DMS153 treated with DMSO at 0.1 percent for 48 hours (cell line): ENCODE results near the gene C9orf78.

Experiments
- DNase-seq: peaks from one replicate; lab custom pipeline; 2025; ENCODE audit not compliant: unreplicated experiment; lab: John Stamatoyannopoulos, UW

The C9orf78 gene

DNA sequence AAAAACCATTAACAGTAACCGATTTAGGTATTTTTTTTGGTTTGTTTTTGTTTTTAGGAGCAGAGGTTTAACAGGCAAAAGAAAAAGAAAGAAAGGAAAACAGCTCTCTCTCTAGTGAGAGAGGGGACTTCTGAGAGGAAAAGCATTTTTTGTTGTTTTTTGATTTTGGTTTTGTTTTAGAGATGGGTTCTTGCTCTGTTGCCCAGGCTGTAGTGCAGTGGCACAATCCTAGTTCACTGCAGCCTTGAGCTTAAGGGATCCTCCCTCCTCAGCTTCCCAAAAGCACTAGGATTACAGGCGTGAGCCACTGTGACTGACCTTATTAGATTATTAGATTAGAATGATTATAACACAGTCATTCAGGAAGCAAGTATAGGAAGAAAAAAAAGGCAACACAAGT, 10.3 kb upstream of the C9orf78 start:
- no peak for DNase-seq

DNA sequence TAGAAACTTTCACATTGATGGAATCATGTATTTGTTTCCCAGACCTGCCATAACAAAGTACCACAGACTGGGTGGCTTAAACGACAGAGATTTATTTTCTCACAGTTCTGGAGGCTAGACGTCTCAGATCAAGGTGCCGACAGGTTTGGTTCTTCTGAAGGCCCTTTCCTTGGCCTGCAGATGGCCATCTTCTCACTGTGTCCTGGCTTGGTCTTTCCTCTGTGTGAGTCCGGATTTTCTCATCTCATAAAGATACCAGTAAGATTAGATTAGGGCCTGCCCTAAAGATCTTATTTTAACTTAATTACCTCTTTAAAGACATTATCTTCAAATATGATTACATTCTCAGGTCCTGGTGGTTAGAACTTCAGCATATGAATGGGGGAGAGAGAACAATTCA, 6.0 kb upstream of the C9orf78 start:
- no peak for DNase-seq

DNA sequence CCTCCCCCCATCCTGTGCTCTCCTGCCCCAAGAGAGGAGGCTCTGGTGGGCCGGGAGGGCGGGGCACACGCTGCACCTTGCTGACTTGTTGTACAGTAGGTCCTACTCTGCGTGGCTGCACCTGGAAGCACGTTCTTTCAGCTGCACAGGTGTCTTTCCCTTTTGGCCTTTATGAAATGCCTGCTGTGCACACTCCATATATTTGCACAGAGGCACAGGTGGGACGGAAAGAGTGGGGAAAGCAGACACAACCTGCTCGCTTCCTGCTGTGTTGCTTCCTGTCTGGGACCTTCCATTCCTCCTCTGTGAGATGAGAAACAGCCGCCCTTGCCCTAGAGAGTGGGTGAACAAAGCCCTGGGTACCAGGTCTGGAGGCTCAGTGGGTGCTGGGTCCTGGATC, 5.0 kb upstream of the C9orf78 start:
- DNase-seq = peak; percentile 87

DNA sequence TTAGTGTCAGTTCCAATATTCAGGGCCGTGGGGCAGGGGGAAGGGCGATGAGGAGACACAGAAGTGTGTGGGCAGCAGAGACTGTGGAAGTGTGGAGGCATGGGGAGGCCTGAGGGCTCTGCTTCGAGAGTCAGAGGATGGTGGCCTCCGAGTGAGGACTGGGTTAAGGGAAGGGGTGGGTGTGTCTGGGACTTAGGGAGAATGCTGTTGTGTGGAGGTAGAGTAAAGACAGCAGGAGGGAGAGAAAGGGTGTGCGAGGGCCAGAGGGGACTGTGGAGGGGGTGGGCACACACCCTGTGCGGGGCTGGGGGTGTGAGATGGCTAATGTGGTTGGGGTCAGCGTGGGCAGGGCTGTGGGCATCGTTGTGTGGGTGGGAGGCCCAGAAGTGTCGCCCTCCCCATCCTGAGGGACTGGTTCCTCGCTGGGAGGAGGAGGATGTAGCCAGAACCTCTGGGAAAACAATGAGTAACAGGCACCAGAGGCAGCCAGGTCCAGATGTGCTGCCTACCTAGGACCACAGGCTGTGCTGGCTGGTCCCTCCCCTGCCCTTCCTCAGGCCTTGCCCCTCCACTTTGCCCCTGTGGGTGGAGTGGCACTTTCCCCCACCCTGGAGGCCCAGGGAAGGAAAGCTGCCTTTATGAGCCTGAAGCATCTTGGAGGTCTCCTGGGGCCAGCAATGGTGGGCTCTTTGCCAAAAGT, 4.4 kb upstream of the C9orf78 start:
- DNase-seq = no peak

DNA sequence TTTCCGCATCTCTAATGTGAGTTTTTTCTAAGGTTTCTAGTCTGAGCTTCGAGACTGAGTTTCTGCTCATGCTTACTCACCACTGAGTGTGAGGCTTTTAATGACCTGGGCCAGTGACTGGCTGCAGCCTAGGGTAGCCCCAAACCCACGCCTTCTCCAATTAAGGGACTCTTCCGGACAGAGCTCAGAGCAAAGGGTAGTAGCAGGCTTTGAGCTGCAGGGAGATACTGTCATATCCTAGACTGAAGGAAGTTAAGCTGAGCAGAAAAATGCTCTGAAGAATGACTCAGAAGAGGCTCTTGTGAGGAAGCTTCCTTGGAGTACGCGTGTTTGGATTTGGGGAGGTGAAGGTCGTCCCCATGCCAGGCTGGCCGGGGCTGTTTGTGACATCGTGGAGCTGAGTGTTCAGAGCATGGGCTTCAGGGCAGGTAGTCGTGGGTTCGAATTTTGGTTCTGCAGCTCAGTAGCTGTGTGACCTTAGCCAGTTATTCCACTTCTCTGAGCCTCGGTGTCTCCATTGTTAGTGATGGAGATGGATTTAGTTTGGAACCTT, 3.7 kb upstream of the C9orf78 start:
- DNase-seq = no peak

DNA sequence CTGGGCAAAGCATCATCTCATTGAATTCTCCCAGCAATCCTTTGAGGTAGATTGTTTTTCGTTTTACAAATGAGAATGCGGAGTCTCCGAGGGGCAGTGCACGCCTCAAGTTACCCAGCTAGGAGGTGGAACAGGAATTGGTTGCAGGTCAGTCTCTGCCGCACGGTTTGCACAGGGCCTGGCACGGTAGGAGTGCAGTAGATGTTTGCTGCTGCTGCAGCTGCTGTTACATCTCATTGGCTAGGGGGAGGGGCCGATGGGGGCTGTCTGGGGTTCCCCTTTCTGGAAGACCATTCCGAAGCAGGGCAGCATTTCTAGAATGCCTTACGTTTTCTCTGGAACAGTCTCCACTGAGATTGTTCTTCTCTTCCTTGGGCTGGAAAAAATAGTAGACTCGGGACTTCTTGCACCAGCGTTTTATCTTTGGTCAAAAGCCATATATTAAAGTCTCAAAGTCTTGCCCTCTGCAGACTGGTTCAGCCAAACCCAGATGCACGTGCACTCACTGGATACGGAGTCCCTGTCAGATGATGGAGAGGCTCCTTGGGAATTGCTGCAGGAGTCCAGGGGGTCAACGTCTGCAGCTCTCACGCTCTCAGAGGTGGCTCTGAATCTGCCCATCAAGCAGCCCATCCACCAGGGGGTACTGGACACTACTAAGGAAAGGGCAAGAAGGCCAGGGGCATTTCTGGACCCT, 1.4 kb upstream of the C9orf78 start:
- no peak for DNase-seq

DNA sequence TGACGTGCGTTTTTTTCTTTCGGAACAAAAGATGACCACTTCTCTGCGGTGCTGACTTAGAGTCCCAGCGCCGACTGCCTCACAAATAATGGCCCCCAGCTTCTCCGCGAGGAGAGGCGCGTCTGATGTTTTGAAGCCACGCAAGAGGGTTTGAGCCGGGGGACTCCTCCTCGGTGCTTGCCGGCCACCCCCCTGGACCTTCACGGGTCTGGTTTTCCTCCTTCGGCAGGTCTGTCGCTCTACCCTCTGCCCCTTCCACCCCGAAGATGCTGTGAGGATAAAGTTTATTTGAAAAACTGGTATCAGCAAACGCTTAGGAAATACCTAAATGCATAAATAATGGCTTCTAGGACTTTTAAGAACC, 767 bp upstream of the C9orf78 start:
- DNase-seq = no peak

DNA sequence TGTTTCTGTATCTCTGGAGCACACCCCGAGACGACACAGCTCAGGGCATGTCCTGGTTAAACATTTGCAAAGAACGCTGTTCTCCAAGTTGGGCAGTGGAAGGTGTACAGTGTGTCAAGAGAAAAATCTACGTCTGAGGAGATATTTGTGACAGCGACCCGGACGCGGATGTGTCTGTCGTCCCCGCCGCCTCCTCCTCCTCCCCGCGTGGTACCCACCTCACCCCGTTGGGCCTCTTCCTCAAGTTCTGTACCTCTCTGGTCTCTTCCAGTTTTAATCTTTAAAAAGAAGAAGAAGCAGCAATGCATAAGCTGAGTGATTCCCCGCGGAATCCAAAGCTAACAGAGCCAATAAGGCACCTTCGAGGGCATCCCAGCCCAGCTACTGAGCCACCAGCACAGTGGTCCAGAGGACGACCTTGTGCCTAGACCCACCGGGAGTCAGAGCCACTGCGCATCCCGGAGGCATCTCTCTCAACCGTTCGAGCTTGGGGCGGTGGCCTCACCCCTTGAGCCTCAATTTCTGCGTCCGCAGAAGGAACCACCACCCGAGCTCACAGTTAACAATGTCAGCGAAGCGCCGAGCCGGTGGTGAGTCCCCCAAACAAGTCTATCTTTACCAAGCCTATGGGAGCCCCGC, 467 bp downstream of the C9orf78 start:
- DNase-seq = no peak

DNA sequence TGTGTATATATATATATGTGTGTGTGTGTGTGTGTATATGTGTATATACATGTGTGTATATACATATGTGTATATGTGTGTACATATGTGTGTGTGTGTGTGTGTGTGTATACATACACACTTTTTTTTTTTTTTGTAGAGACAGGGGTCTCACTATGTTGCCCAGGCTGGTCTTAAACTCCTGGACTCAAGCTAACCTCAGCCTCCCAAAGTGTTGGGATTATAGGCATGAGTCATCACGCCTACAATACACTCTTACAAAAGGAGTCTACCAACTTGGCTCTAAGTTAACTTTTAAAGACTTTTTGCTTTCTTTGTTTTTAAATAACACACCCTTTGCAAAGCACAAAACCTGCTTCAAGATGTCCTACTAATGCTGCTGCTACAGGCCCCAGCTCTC, 2.1 kb downstream of the C9orf78 start:
- no peak for DNase-seq

DNA sequence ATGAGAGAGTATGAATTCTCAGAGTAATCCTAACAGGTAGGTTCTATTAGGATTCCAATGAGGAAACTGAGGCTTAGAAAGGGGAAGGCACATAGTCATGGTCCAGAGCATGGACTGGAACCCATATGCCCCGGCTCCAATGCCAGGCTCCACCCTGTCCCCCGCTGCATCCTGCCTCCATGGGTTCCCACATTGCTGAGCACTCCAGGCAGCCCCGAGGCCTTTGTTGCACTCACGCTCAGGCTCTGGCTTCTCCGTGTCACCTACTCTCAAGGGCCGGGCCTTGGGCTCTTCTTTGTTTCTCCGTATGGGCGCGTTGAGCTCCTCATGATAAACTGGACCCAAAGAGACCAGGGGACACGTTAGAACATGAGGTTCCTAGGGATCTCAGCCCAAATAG, 6.1 kb downstream of the C9orf78 start:
- no peak for DNase-seq

DNA sequence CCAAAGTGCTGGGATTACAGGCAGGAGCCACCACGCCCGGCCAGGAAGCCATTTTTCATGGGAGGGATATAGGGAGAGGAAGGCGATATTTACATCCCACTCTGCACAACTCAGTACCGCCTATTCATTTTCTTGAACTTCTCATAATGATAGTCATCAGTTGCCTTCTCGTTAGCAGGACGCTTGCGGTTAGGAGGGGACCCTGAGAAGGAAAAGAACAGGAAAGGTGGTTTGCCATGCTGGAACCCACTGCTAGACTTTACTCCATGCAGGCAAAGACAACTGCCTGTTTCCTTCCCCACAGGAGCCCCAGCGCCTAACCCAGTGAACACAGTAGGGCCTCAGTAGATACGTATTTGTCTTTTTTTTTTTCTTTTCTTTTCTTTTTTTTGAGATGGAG, 7.0 kb downstream of the C9orf78 start:
- DNase-seq = no peak

DNA sequence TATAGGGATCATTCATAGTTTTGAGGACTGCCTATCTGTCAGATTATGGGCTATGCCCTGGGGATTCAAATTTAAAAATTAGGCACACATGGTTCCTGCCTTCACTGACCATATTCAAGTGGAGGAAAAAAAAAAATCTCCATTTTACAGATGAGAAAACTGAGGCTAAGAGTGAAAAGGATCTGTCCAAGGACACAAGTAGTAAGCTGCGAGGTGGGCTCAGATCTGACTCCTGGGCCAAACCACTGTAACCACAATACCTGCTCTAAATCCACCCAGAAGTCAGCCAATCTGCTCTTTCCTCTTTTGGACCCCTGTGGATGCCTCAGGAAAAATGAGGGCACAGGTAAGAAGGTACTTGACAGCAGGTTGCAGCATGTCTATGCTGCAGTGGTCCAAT, 8.3 kb downstream of the C9orf78 start:
- DNase-seq = no peak

DNA sequence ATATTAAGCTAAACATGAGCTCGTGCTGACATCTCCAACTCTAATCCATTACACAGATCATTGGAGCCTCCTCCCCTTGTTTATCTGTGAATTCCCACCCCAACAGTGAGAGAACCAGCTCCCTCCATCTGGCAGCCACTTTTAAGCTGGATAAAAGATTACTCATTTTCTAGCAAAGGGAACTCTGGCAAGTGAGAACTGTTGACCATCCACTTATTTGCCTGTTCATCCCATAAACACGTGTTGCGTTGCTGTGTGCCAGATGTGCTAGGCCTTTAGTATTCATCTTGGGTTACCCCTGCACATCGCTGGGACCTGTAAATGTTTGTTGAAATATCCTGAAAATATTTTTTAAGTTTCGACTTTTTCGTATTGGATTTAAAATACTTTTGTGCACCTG, 8.7 kb downstream of the C9orf78 start:
- no peak for DNase-seq

DNA sequence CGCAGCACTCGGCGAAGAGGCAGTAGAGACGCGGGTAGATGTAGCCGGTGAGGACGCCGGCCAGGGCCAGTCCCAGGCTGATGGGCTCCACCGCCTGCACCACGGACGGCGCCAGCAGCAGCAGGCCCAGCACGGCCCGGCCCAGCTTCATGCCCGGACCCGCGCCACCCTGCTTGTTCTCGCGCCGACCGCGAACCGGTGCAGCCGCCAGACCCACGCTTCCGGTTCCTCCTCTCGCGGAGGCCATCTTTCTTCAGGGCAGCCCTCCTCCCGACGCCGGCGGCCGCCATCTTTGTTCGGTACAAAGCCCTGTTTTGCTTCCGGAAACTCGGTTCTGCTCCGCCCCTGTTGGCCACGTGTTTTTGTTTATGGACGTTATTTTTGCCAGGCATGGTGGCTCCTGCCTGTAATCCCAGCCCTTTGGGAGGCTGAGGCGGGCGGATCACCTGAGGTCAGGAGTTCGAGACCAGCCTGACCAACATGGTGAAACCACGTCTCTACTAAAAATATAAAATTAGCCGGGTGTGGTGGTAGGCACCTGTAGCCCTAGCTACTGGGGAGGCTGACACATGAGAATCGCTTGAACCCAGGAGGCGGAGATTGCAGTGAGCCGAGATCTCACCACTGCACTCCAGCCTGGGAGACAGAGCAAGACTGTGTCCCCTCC, 11.0 kb downstream of the C9orf78 start, which contains the start of gene TOR1A:
TOR1A (minus strand) TSS at position 202 of the 667 bp plus-strand sequence; CDS start at position 151, 51 bp downstream.
- DNase-seq = peak; percentile 87

DNA sequence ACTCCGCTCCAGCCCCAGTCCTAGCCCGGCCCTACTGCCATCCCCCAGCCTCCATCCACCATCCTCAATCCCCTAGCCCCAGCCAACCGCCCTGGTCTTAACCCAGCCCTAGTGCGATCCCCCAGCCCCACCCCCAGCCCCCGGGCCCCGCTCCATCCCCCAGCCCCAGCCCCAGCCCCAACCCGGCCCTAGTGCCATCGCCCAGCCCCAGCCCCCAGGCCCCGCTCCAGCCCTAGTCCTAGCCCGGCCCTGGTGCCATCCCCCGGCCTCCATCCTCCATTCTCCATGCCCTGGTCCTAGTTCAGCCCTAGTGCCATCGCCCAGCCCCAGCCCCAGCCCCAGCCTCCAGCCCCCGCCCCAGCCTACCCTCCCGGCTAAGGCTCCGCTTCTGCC, 11.5 kb downstream of the C9orf78 start:
- no peak for DNase-seq

DNA sequence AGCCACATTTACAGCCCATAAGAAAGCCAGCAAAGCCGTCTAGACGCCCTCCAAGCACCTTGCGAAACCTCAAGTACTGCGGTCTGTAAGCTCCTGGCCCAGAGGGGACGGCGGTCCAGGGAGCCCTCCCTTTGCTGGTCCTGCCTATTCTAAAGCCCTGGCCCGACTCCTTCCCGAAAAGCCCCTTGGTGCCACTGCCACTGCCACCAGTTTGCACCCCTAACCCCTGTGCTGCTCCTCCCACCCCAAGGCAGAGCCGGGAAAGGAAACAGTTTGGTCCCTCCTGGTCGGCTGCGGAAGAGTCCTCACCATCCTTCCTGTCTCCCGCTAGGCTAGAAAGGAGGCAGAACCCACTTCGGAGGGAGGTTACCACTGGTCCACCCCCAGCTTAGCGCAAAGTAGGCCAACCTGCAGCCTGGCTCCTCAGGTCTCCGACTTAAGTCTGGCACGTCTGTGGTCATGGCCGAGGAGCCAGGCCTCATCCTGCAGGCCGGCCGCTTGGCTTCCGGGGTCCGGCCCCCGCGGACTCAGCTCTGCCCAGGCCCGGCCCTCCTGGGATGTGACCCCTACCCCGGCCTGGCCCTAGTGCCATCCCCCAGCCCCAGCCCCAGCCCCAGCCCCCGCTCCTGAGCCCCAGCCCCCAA, 12.1 kb downstream of the C9orf78 start:
- no peak for DNase-seq

DNA sequence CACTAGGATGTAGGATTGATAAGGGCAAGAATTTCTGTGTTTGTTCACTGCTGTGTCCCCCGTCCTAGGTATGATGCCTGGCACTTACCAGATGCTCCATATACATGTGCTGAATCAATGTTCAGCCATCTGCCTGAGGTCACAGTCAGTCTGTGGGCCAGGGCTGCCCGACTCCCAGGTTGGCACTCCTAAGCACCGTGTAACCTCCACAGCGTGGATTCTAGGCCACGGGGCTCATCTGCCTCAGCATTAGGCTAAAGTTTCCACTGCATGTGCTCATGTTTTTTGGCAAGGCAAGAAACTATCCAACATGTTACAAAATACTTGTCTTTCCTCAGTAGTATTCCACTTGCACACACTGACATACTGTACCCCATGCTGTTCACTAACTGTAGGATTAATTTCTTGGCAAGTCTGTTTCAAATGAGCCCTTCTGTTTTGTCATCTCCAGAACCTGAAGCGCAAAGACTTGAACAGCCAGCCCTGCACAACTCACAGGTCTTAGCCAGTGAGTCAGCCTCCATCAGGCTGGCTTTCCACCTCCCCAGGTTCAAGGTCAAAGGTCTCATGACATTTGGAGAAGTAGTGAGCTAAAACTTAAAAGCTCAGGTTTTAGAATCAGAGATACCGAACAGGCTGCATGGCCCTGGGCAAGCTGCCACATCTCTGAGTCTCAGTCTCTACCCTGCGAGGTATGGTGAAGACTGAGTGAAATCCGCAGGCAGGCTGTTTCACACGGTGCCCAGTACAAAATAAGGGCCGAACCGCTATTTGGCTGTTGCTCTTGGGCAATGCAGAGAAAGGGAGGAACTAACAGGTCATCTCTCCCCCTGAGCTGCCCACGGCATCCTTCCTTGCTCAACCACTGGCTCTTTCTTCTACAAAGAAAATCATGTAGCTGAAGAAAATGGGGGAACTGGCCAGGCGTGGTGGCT, 18.3 kb downstream of the C9orf78 start:
- no peak for DNase-seq

DNA sequence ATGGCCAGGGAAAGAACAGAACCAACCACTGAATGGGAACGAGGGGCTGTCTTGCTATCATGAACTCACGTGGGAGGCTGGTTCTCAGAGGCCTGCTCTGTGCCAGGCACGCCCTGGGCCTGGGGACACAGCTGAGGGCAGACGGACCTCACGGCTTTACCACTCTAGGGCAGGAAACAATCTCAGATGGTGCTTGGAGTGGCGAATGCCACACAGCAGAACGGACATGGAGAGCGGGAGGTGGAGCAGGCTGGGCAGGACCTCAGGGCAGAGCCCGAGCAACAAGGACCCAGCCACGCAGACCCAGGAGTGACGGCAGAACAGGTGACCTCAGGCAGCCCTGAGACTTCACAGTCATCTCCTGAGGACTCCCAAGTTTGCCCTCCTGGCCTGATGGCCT, 19.8 kb downstream of the C9orf78 start:
- DNase-seq = no peak

DNA sequence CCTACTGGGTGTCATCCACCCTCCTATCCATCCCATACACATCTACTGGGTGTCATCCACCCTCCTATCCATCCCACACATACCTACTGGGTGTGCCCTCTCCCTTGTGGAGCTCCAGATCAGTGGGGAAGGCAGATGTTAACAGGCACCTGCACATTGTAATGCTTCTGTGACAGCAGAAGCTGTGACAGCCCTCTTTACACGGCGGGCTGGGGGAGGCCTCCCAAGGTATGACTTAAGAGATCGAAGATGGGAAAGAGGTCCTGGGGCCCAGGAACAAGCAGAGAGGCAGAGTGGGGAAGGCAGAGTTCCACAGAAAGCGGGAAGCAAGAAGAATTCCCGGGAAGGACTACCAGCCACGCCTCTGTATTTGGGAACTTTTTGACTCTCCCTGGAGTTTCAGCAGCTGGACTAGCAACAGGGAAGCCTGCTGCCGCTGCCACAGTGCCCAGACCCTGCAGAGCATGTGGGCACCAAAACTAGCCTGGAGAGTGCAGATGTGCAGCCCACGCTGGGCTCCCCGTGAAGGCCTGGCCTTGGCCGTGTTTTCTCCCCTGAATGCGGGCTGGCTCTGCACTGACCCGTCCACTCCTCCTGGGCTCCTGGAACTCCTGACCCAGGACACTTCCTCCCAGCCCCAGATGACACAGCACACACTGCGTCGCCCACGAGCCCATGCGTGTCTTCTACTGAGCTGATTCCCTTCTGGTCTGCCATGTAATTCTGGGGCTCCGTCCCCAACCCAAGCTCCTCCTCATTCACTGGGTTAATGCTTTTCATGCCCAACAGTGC, 20.4 kb downstream of the C9orf78 start:
- no peak for DNase-seq
